Measurements from ENCODE around the gene ERMARD. TPM values are rescaled to one million over a fixed set of nuclear protein-coding genes. Genes with fewer than 3 reads are reported as not detected.

Gene ERMARD
- 18.8 and 23.8 TPM in 2 replicates for total RNA-seq
- 33.7 and 36.4 TPM in 2 replicates for polyA plus RNA-seq
- 18.9 and 24.0 TPM in 2 replicates for polyA plus RNA-seq (2011; cell fraction: cytosol; rRNA removed)
- 91.4 and 99.9 TPM in 2 replicates for polyA plus RNA-seq (2011; cell fraction: nucleus; rRNA removed)
- polyA plus RNA-seq (2012): 10.8 and 21.9 TPM in 2 replicates
- 26.3 and 31.9 TPM in 2 replicates for polyA minus RNA-seq
- polyA minus RNA-seq (2011; cell fraction: cytosol; rRNA and poly(A)+ RNA removed): 6.5 TPM
- polyA minus RNA-seq (2011; cell fraction: nucleus; rRNA and poly(A)+ RNA removed): 16.2 and 27.2 TPM in 2 replicates
- percentile 66 among the genes with signal in this experiment for Bru-seq, nascent RNA
- BruChase-seq, experiment 1, labeled RNA remaining after a 6-hour chase: percentile 62 among the genes with signal in this experiment
- BruChase-seq, experiment 2, labeled RNA remaining after a 2-hour chase: percentile 72 among the genes with signal in this experiment
- long read RNA-seq, transcript ERMARD-203 (18 exons, 2,141 nt): major isoform, 18 of 37 reads
- long read RNA-seq, partial matches to known transcripts: 6 of 37 reads
- long read RNA-seq, other reads (novel, unspliced or antisense): 13 of 37 reads

- FAIRE-seq: peak; percentile 82
- TF ChIP-seq MYC (IDR thresholded peaks at IDR 0.05; ENCODE audit: low read depth, low read length): no peak
- TF ChIP-seq EZH2 (IDR thresholded peaks at IDR 0.05; ENCODE audit: borderline replicate concordance, low read depth, low read length, severe bottlenecking): no peak
- TF ChIP-seq CTCF (IDR thresholded peaks at IDR 0.05; ENCODE audit: extremely low read depth in 1 of 2, insufficient read depth in 1 of 2, low read depth in 1 of 2, low read length in 2 of 2): peak in 1 of 2 donors; percentile 23
- no peak for TF ChIP-seq MAX (IDR thresholded peaks at IDR 0.05; ENCODE audit: insufficient read depth, insufficient read length)
- no peak for TF ChIP-seq GATA2 (IDR thresholded peaks at IDR 0.05; ENCODE audit: insufficient read depth, insufficient read length, low read depth, low read length)
- peak; percentile 87 for TF ChIP-seq POLR2A (IDR thresholded peaks at IDR 0.05; ENCODE audit: low read depth, low read length)
- no peak for TF ChIP-seq JUN (IDR thresholded peaks at IDR 0.05; ENCODE audit: borderline replicate concordance, insufficient read depth, insufficient read length, low read depth)
- TF ChIP-seq POLR2AphosphoS5 (IDR thresholded peaks at IDR 0.05; ENCODE audit: insufficient read depth, low read depth, low read length): peak; percentile 97
- peak; percentile 96 for DNase-seq (ENCODE audit: low read depth, low spot score)
- Histone ChIP-seq H3K4me2 (ENCODE audit: insufficient read depth, low read length) (peak within 1 kb of the TSS; percentile 92), H3K79me2 (ENCODE audit: control insufficient read depth, insufficient read depth, low read length) (peaks cover 11% of the 10 kb centered on the region), H2AFZ (ENCODE audit: low read depth, low read length) (peak within 1 kb of the TSS; percentile 84), H3K9ac (replicated peaks; ENCODE audit: extremely low read depth, insufficient read depth, low read length) (peak within 1 kb of the TSS; percentile 99), H4K20me1 (replicated peaks; ENCODE audit: control insufficient read depth, extremely low read depth, insufficient read depth, low read length) (no peaks in the 10 kb centered on the region), H3K36me3 (ENCODE audit: control insufficient read depth in 2 of 2, extremely low read depth in 1 of 2, insufficient read depth in 2 of 2, low read length in 2 of 2) (no peaks in the 10 kb centered on the region), H3K4me1 (ENCODE audit: control insufficient read depth, extremely low read depth, insufficient read depth, low read length) (peaks cover 14% of the 10 kb centered on the region), H3K9me3 (replicated peaks; ENCODE audit: control insufficient read depth, insufficient read depth, low read length) (no peaks in the 10 kb centered on the region), H3K4me3 (replicated peaks in 1 of 3; ENCODE audit: insufficient read depth in 1 of 3, low read depth in 1 of 3, low read length in 3 of 3) (peak within 1 kb of the TSS; percentile 62 to 95 (median 92)), H3K9me1 (replicated peaks; ENCODE audit: control insufficient read depth, extremely low read depth, insufficient read depth, low read length) (no peaks in the 10 kb centered on the region), H3K27ac (ENCODE audit: insufficient read depth, low read depth, low read length) (peak within 1 kb of the TSS; percentile 83), H3K27me3 (ENCODE audit: control insufficient read depth in 2 of 2, insufficient read depth in 2 of 2, low read length in 2 of 2) (no peaks in the 10 kb centered on the region)
- BruUV-seq (replicated peaks): TSS peak; percentile 86
- intact Hi-C loops (cut with micrococcal nuclease) (loop anchor here (1.0 to 5.0 kb wide), 5 partner anchors 26 to 803 kb away; partner anchors contain the start of genes C6orf120, TBP and WDR27), dilution Hi-C loops (cut with MboI; ENCODE audit: extremely low pct_ligation_motif_present, low sequenced_read_pairs) (no loop called here)
- ChIA-PET POLR2A (interaction anchor here (0.8 kb wide), 1 partner anchor 50 kb away, joined by 3 read pairs; no protein-coding TSS in a partner anchor), CTCF (interaction anchor here (1.0 to 2.0 kb wide), 6 partner anchors 10 to 766 kb away, joined by 3 to 5 read pairs (median 4); no protein-coding TSS in a partner anchor)
Measured at GRCh38 chr6:169751242-169752073, at the start of gene ERMARD, which contains the start of gene DYNLT2. TSS of gene ERMARD (plus strand) at chr6:169751622. CDS start at chr6:169751658, 36 bp downstream. TSS of gene DYNLT2 (minus strand) at chr6:169751572. CDS start at chr6:169751458, 114 bp downstream.

Data from endothelial cell of umbilical vein (primary cell).